ENCODE measurements around the gene RPS6KA2.

Gene RPS6KA2

GRCh38 chr6:166567813-166568212, 59.2 kb downstream of the RPS6KA2 start:
- no peak for DNase-seq

- DNase-seq: no peak
These were observed 59.9 kb downstream of the RPS6KA2 start for GRCh38 chr6:166567107-166567506.

DNA sequence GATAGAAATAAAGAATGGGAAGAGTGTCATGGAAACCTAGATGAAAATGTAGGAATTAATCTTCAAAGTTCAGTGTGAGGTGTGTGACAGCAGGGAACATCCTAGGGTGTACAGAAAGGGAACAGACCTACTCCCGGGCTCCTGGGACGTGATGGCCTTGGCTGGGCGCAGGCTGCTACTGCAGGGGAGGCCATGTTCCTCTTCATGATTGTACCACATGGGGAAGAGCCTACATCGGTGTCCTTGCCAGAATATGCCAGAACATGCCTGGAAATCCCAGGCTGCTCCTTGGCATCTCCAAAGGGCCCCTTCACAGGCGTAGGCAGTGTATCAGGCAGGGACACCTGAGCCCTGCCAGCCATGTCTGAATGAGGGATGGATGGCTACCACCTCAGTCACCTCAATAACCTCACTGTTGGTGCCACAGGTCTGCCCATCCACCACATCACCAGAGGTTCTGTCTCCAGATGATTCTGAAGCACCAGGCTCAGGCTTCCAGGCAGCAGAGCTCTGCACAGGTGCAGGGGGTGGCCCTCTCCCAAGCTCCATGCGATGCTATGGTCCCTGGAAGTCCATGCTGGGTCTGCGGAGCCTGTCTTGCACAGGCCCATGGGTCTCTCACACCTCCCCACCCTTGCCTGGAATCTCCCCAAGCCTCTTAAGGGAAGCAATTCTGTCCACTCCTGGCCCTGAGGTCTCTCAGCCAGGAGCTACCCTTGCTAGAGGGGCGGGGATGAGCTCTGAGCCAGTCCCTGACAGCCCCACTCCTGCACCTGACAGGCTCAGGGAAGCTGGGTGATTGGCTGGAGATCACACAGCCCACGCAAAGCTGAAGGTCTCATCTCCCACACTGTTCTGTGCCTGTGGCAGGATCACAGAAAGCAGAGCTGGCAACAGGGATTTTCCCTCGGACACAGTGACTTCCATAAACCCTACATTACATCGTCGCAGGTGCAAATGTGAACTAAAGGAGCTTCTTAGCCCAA, 60.7 kb downstream of the RPS6KA2 start:
- DNase-seq: no peak

DNA sequence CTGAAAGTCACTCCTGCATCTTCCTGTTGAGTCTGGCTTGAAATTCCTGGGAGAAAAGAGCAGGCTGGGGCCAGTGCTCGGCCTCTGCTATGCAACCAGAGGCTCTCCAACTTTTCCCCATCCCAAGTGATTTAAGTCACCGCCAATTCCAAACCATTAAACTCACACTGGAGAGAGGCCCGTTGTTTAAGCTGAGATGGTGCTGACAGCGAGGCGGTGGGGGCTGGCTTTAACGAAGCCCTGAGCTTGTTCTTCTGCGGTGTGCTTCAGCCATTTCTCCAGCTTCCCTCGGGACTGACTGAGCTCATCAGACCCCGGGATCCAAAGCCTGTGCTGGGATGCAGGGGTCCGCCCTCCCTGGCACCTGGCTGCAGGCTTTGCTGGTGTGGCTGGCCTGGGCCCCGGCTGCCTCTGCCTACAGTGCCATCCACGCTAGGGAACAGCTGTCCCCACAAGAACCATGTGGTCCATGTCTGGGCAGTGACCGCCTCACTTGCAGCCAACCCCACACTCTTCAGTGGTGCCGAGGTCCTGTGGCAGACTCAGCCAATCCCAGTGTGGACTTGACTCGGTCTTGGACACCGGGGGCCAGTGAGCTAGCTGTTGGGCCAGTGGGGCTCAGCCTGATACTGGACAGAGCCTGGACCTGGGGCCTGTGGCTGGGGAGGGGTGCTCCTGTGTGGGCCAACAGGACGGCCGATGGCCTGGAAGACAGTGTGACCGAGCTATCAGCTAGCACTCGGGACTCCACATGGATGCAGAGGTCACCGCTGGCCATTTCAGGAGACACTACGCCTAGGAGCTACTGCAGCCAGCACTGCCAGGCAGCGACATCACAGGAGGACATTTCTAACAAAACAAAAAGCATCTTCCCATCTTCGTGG, 61.7 kb downstream of the RPS6KA2 start:
- DNase-seq: no peak

GRCh38 chr6:166563805-166564204, 63.2 kb downstream of the RPS6KA2 start:
- DNase-seq: no peak

DNA sequence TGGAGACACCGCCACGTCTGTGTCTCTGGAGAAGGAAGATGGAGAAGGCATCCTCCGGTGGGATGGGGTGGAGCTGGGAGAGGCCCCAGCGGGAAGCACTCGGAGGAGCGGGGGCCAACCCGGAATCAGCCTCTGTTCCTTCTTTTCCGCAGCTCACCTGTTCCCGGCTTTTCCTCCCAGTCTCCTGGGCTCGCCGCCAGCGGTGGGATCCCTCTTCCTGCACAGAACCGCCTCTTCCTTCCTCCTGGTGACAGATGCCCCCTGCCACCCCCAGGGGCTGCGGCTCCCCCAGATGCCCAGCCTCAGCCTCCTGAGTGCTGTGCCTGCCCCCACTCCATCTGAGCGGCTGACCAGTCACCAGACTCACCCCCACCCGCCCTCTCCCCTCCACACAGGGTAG, 63.9 kb downstream of the RPS6KA2 start:
- DNase-seq: no peak

DNA sequence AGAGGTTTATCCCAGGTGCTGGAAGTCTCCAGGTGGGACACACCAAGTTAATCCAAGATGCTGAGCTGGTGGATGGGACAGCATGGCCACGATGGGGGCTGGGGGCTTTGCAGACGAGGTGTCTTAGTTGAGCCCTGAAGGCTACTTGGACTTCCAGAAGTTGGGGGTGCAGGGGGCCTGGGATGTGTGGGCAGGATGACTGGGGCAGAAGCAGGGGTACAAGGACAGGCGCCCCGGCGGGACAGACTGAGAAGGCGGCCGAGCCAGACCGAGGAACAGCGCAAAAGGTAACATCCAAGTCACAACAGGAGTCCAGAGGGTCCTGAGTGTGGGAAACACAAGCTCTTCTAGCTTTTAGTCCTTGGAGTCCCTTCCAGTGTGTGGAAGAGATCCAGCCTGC, 64.3 kb downstream of the RPS6KA2 start:
- no peak for DNase-seq

GRCh38 chr6:166561771-166562359, 65.2 kb downstream of the RPS6KA2 start:
- no peak for DNase-seq

- DNase-seq: no peak
These were observed 66.8 kb downstream of the RPS6KA2 start for GRCh38 chr6:166560222-166560621.

DNA sequence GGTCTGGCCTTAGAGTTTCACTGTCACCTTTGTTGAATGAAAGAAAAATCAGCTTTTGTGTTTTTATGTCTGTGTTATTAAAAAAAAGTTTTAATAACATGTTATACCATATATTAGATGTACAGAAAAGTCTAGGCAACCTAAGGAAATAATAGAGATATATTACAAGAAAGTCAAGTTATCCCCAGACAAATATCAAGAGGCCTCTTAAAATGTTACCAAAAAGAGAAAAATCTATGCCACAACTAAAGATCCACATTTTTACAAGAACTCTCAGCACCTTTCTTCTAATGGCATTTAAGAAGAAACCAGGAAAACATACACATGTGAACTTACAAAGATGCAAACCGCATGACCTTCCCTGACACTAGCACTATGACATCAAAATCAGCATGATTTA, 67.4 kb downstream of the RPS6KA2 start:
- DNase-seq: no peak

DNA sequence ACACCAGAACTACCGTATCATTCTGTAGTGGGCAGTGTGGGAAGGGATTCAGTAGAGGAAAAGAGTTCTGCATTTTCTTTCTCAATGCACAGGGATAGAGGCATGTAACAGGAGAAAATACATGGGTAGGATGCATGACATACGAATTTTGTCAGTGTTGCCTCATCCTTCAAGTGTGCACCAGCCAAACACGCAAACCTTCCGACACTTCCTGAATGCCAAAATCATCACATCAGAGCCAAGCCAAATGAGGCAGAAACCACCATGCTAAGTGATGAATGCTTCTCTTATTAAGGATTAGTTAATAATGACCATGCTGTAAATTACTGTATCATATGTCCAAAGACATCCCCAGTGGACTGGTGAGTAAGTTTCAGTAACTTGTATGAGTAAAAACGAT, 67.8 kb downstream of the RPS6KA2 start:
- DNase-seq: no peak

GRCh38 chr6:166558156-166559005, 68.7 kb downstream of the RPS6KA2 start:
- DNase-seq: no peak

- no peak for DNase-seq
These were observed 70.2 kb downstream of the RPS6KA2 start for GRCh38 chr6:166556863-166557322.

GRCh38 chr6:166556336-166556735, 70.7 kb downstream of the RPS6KA2 start:
- no peak for DNase-seq

DNA sequence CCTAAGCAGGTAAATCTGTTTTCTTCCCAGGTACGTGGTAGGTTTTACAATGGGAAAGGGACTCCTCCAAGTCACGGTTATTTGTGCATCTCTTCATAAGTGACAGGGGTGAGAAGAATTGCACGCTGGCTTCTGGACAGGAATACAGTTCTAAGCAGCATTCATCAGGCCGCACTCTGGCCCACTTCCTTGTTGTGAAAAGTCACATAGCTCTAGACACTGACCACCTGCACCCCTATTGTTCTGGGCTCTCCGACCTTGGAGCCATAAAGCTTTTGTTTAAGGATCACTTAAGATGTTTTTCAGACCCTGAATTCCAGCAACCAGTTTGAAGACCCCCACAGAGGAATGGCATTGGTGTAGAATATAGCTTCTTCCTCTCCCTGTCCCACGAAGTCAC, 72.0 kb downstream of the RPS6KA2 start:
- no peak for DNase-seq

- DNase-seq: no peak
These were observed 72.7 kb downstream of the RPS6KA2 start for GRCh38 chr6:166554316-166554715.

- no peak for DNase-seq
These were observed 73.3 kb downstream of the RPS6KA2 start for GRCh38 chr6:166553563-166554271.

GRCh38 chr6:166552600-166552999, 74.5 kb downstream of the RPS6KA2 start:
- no peak for DNase-seq

- no peak for DNase-seq
These were observed 75.1 kb downstream of the RPS6KA2 start for GRCh38 chr6:166551754-166552495.

- no peak for DNase-seq
These were observed 80.4 kb downstream of the RPS6KA2 start for GRCh38 chr6:166546653-166547052.

Data from activated CD4-positive, CD25-positive, alpha-beta regulatory T cell treated with anti-CD3 and anti-CD28 coated beads, Interleukin-2, amount 50 U/mL, for 72 hours (primary cell).